Left ventricle myocardium superior (tissue), 1 donor: ENCODE measurements around the gene HLA-DPB1. TPM values are rescaled to one million over a fixed set of nuclear protein-coding genes. Genes with fewer than 3 reads are reported as not detected.

Experiments used
- ATAC-seq: fragments of 200-7000 bp; cut with Tn5 transposase; one replicate; pipeline ENCODE4 v1.9.1; 2020; ENCODE audit warnings: mild to moderate bottlenecking, moderate library complexity
- DNase-seq: peaks from one replicate; pipeline ENCODE4 v3.0.0-alpha.2; 2020
- intact Hi-C: fragments of 100-400 bp; cut with micrococcal nuclease; formaldehyde crosslinking; loops from one replicate; pipeline ENCODE4 v1.11.0; 2022
- total RNA-seq: library from RNA; stranded (reverse); fragmentation: NEBNext Ultra II Directional; extraction: Animal tissue kit (Norgen Biotek cat#: 25700); gene quantifications from one replicate; pipeline ENCODE4 v1.2.1, GENCODE V29; 2021
- donor health status: DM: no; HTN: yes; CAD: no; lungs with severe emphysema.

HLA-DPB1 gene
- total RNA-seq, 1 donor from 2014 or later = 41.5 TPM

DNA sequence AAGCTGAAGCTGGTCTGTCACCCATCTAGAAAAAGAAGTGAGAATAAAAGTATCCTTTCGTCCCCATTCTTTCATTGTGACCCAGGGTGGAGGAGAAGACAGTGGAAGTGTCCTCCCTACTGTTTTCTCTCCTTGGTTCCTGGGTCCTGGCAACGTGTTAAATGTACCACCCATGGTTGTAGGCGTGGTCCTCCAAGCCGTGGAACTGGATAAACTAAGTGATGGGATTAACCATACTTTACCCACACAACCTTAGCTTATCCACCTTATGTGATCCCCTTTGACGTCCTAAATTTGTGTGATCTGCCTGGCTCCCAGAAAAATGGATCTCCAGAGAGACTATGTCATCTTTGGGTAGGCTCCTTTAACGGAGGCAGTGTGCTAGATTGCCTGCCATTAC, 47.4 kb downstream of the HLA-DPB1 start:
- ATAC-seq (no peak), DNase-seq (no peak)
- intact Hi-C loops = no loop called here

DNA sequence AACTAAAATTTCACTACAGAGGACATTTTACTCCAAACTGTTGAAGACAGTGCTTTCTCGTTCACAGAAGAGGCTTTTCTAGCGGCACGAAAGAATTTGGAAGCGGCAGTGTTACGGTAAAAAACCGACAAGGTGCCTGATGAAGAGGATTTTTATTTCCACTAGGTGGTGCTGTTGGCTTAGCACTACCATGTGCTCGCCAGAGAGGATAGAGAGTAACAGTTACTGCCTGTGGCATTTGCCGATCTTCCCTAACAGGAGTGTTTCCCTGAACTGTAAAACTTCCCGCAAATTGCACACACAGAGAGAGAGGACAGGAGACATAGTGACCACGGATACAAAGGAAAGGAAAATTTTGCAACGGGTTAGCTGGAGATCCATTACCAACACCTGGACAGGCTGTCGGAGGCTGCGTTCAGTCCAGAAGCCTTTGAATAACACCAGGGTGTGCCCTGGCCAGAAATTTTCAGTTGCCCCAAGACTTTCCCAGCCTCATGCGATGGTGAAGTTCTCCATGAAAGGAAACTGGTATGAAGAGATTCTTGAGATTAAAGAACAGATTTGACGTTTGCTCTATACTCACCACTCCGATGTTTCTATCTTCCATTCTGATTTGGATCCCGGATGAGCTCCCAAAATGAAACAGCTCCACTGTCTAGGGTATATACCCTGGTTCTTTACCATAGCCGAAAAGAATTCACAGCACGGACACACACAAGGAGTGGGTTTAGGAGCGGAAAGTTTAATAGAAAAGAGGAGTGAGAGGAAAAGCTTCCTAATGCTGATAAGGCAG, 48.1 kb downstream of the HLA-DPB1 start:
- intact Hi-C loops = no loop called here
- ATAC-seq (no peak), DNase-seq (no peak)

DNA sequence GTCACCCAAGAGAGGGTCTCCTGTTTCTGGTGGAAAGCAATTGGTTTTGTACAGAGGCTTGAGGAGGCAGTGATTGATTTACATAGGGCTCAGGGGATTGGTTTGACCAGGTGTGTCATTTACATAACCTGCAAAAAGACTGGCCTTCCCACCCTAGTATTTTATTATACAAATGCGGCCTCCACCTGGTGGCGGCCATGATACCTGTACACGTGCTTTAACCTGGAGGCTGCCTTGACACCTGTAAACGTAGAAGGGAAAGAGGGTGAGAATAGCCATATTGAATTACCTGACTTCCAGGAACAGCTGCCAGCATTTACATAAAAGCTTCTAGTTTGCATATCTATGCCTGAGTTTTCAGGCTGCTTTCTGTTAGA, 48.7 kb downstream of the HLA-DPB1 start:
- intact Hi-C loops = no loop called here
- no peak for ATAC-seq
- DNase-seq = no peak

DNA sequence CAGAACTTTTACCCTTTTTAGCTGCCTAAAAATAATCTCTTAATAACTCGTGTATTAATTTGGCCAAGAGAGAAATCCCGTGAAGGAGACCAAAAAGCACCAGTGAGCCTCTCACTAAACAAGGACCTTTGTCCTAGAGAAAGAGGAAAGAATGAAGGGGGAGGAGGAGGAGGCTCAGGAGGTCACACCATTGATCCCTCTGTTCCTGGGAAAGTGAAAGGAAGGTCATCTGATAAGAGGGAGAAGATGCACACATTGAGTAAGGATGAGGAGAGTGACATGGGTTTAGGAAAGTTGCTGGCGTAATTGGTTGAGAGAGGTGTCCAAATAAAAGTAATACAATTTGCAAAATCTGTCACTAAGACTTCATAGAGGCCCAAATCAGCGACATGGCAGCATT, 49.2 kb downstream of the HLA-DPB1 start:
- intact Hi-C loops = no loop called here
- DNase-seq = no peak
- no peak for ATAC-seq

DNA sequence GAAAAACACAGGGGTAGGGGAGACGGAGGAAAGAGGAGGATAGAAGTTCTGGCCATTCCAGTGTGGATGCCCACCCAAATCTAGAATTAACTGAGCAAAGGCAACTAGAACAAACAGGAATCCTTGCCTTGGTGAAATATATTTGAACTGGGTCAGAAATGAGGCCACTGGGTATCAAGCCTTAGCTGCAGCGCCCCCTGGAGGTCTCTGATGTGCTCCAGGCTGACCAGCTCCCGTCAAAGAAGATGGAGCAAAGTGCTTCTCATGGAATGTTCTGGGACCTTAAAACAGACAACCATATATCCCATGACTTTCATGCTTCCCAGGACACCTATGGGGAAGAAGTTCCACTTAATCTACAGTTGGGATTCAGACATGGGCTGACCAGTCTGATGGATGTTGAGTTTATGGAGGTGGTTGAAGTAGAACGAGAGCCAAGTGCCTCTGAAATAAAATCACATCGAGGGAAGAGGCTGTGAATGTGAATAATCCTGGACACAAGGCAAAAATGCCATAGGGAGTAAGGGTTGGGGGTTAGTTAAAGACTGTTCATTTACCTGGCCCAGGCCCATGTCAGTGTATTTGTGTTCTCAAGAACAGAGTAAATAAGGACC, 50.4 kb downstream of the HLA-DPB1 start:
- peak; percentile 58 for ATAC-seq
- intact Hi-C loops = no loop called here
- peak; percentile 87 for DNase-seq

DNA sequence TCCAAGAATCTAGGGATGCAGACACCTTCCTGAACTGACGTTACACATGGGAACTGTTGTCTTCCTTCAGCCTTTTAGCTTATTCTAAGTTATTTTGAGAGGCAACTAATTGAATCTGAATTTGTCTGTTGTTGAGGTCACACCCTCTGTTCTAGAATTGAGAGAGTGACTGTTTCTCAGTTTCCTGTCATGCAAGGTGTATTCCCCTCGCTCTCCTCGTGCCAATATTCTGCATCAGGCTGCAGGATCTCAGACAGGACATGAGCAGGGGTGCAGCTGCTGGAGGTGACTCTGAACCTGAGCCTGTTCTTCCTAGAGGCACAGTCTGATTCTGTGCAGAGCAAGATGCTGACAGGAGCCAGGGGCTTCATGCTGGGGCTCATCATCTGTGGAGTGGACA, 52.5 kb downstream of the HLA-DPB1 start:
- intact Hi-C loops = no loop called here
- ATAC-seq (no peak), DNase-seq (no peak)

DNA sequence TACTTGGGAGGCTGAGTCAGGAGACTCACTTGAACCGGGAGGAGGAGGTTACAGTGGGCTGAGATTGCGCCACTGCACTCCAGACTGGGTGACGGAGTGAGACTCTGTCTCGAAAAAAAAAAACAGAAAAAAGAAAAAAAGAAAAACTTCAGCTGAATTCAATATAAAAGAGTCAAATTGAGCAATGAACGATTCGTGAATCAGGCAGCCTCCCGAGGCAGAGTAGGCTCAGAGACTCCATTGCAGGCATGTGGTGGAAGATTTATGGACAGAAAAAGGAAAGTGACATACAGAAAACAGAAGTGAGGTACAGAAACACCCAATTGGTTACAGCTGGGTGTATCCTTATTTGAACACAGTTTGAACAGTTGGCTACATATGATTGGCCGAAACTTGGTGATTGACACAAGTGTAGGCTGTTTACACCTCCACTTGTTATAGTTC, 56.3 kb downstream of the HLA-DPB1 start:
- intact Hi-C loops = no loop called here
- DNase-seq (no peak), ATAC-seq (no peak)

DNA sequence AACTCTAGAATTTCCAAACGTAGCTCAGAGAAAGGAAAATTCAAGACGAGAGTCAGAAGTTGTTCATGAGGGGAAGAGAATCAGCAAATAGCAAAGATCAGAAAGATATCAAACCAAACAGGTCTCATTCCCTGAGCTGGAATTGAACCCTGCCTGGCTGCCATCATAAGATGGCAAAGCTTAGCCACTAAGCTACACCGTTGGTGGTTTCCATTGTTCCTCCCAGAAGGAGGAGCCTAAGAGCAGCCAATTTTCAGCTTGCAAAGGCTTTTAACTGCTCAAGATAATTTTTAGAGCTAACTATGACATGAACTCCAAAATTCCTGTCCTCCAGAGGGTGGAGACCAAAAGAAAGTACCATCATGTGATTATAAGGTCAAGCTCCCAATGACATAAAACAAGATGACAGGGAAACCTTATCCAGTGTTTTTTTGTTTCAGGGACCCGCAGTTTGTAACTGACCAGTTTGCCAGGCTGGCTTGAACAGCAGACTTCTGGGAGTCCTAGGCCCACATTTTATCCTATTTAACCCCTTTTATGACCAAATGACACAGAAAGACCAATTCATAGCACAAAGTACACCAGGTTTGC, 60.6 kb downstream of the HLA-DPB1 start:
- no peak for DNase-seq
- no peak for ATAC-seq
- intact Hi-C loops = no loop called here

Other genes starting within 250 kb of the HLA-DPB1 start
- 20.8 TPM for gene TAP2, start 237.3 kb upstream of the HLA-DPB1 start, total RNA-seq
- 16.2 TPM for gene PSMB8, start 231.9 kb upstream of the HLA-DPB1 start, total RNA-seq
- gene TAP1, start 222.3 kb upstream of the HLA-DPB1 start, total RNA-seq = 14.6 TPM
- 16.3 TPM for gene PSMB9, start 221.8 kb upstream of the HLA-DPB1 start, total RNA-seq
- gene HLA-DMB, start 135.0 kb upstream of the HLA-DPB1 start, total RNA-seq = 10.6 TPM
- 20.0 TPM for gene HLA-DMA, start 122.9 kb upstream of the HLA-DPB1 start, total RNA-seq
- 73.8 TPM for gene BRD2, start 107.4 kb upstream of the HLA-DPB1 start, total RNA-seq
- 1.8 TPM for gene HLA-DOA, start 66.4 kb upstream of the HLA-DPB1 start, total RNA-seq
- 37.7 TPM for gene HLA-DPA1, start 2.3 kb upstream of the HLA-DPB1 start, total RNA-seq
- 1.9 TPM for gene COL11A2, start 116.5 kb downstream of the HLA-DPB1 start, total RNA-seq
- gene RXRB, start 124.7 kb downstream of the HLA-DPB1 start, total RNA-seq = 41.2 TPM
- gene SLC39A7, start 124.9 kb downstream of the HLA-DPB1 start, total RNA-seq = 47.7 TPM
- gene HSD17B8, start 128.7 kb downstream of the HLA-DPB1 start, total RNA-seq = 24.8 TPM
- 30.1 TPM for gene RING1, start 132.5 kb downstream of the HLA-DPB1 start, total RNA-seq
- 32.7 TPM for gene VPS52, start 195.9 kb downstream of the HLA-DPB1 start, total RNA-seq
- 931 TPM for gene RPS18, start 196.1 kb downstream of the HLA-DPB1 start, total RNA-seq
- gene B3GALT4, start 201.1 kb downstream of the HLA-DPB1 start, total RNA-seq = 6.9 TPM
- gene WDR46, start 213.2 kb downstream of the HLA-DPB1 start, total RNA-seq = 15.1 TPM
- gene PFDN6, start 213.6 kb downstream of the HLA-DPB1 start, total RNA-seq = 57.3 TPM
- gene RGL2, start 223.0 kb downstream of the HLA-DPB1 start, total RNA-seq = 59.4 TPM
- 93.0 TPM for gene TAPBP, start 238.1 kb downstream of the HLA-DPB1 start, total RNA-seq
- 11.1 TPM for gene ZBTB22, start 241.8 kb downstream of the HLA-DPB1 start, total RNA-seq
- 21.2 TPM for gene DAXX, start 247.0 kb downstream of the HLA-DPB1 start, total RNA-seq